GM12878 (cell line): ENCODE data around the gene GTF2H1. TPM values are rescaled to one million over a fixed set of nuclear protein-coding genes. Genes with fewer than 3 reads are reported as not detected.

Source experiments
- ATAC-seq: fragments of 200-7000 bp; cut with Tn5 transposase; 3 replicates; pipeline ENCODE4 v1.9.1; 2020; ENCODE audit warnings: mild to moderate bottlenecking, moderate library complexity
- BruUV-seq: library from RNA; stranded (reverse); fragments of 400-500 nt; replicated peaks from 2 replicates; lab custom pipeline; 2021; lab: Mats Ljungman, UMichigan
- CTCF ChIA-PET: fragments of 300-600 bp; sonication (Branson Sonifier 250); formaldehyde crosslinking; extraction: SDS; loops from one replicate; lab custom pipeline; 2021; ENCODE audit warnings: inconsistent platforms; lab: Yijun Ruan, JAX
- POLR2A ChIA-PET: fragments of 350-600 bp; formaldehyde crosslinking; extraction: SDS; loops from one replicate; lab custom pipeline; 2021; ENCODE audit warnings: inconsistent platforms; lab: Charles Lee
- RAD21 ChIA-PET: fragments of 300-600 bp; sonication (Branson Sonifier 250); formaldehyde crosslinking; loops from one replicate; lab custom pipeline; 2023; ENCODE audit warnings: antibody characterized with exemption; ENCODE audit not compliant: unreplicated experiment; lab: Charles Lee
- SMC1A ChIA-PET: fragments of 300-600 bp; sonication (Branson Sonifier 250); formaldehyde crosslinking; loops from one replicate; lab custom pipeline; 2023; ENCODE audit not compliant: unreplicated experiment, uncharacterized antibody; lab: Charles Lee
- DNase-seq: peaks from one replicate; pipeline ENCODE4 v3.0.0-alpha.2; 2011; ENCODE audit warnings: low read depth, low spot score
- FAIRE-seq: peaks from 3 replicates; lab custom pipeline; 2011; peaks lifted over from hg19 to GRCh38; lab: Jason Lieb, UNC
- H2AFZ ChIP-seq: 2 replicates; pipeline ENCODE4 v1.6.0; 2011; ENCODE audit warnings: low read depth, low read length, control low read depth; ENCODE audit not compliant: control insufficient read depth
- H3K27ac ChIP-seq: 2 replicates; pipeline ENCODE4 v1.5.1; 2011; ENCODE audit warnings: control low read depth; ENCODE audit not compliant: control insufficient read depth, insufficient read depth
- H3K27me3 ChIP-seq, 2 experiments: replicated peaks in 1 of 2; 2 replicates each; pipeline versions ENCODE4 v1.6.0 to v1.6.1; 2011; ENCODE audit warnings: low read length in 1 of 2; ENCODE audit not compliant: control insufficient read depth in 2 of 2, insufficient read depth in 2 of 2
- H3K36me3 ChIP-seq, 2 experiments: 2 replicates each; pipeline ENCODE4 v1.5.1; 2011; ENCODE audit warnings: low read length in 1 of 2; ENCODE audit not compliant: control insufficient read depth in 2 of 2, insufficient read depth in 2 of 2
- H3K4me1 ChIP-seq: 2 replicates; pipeline ENCODE4 v1.6.1; 2011; ENCODE audit warnings: mild to moderate bottlenecking, low read length, moderate library complexity, mixed read lengths; ENCODE audit not compliant: control insufficient read depth, insufficient read depth
- H3K4me2 ChIP-seq: 2 replicates; pipeline ENCODE4 v1.6.0; 2011; ENCODE audit warnings: control low read depth; ENCODE audit not compliant: control insufficient read depth, insufficient read depth
- H3K4me3 ChIP-seq: fragments of 200-600 bp; sonication (generic); 2 replicates; pipeline ENCODE4 v1.5.1; 2016
- H3K79me2 ChIP-seq: 2 replicates; pipeline ENCODE4 v1.6.0; 2011; ENCODE audit warnings: low read length; ENCODE audit not compliant: control insufficient read depth, insufficient read depth
- H3K9ac ChIP-seq: 2 replicates; pipeline ENCODE4 v1.8.0; 2011; ENCODE audit warnings: low read length, control low read depth, mixed read lengths; ENCODE audit not compliant: control insufficient read depth, insufficient read depth
- H3K9me3 ChIP-seq: replicated peaks from 3 replicates; pipeline ENCODE4 v1.5.1; 2011; ENCODE audit warnings: mild to moderate bottlenecking, low read length; ENCODE audit not compliant: control insufficient read depth, insufficient read depth
- H4K20me1 ChIP-seq: 2 replicates; pipeline ENCODE4 v1.6.0; 2011; ENCODE audit not compliant: control insufficient read depth, insufficient read depth
- MYB ChIP-seq: fragments of 150-350 bp; IDR thresholded peaks from 2 replicates; pipeline ENCODE4 v1.6.1; 2014; ENCODE audit warnings: mild to moderate bottlenecking, low read depth, low read length, borderline replicate concordance
- PAX5 ChIP-seq: IDR thresholded peaks from 2 replicates; pipeline ENCODE4 v1.6.1; 2011; ENCODE audit warnings: low read depth, low read length, borderline replicate concordance
- PML ChIP-seq: IDR thresholded peaks from 2 replicates; pipeline ENCODE4 v1.6.1; 2012; ENCODE audit warnings: low read length, inconsistent platforms
- POU2F2 ChIP-seq: IDR thresholded peaks from 3 replicates; pipeline ENCODE4 v1.6.1; 2011; ENCODE audit warnings: low read depth, mild to moderate bottlenecking, low read length, borderline replicate concordance
- RELA ChIP-seq: fragments of 450-650 bp; IDR thresholded peaks from 2 replicates; pipeline ENCODE4 v1.8.0; 2014; ENCODE audit warnings: borderline replicate concordance; ENCODE audit not compliant: partially characterized antibody
- WGBS: methylation state at CpG from one replicate; pipeline ENCODE4 v1.1.6; 2016; ENCODE audit warnings: low lambda C conversion rate; ENCODE audit not compliant: insufficient replicate concordance, insufficient coverage; ENCODE audit errors: missing lambda C conversion rate; 5-methylcytosine and 5-hydroxymethylcytosine counted together
- in situ Hi-C: fragments of 300-500 bp; cut with MboI; formaldehyde crosslinking; loops from 9 replicates; pipeline ENCODE4 v1.14.3; 2018; ENCODE audit warnings: mixed read lengths
- intact Hi-C: fragments of 100-400 bp; cut with micrococcal nuclease; formaldehyde crosslinking; loops from one replicate; pipeline ENCODE4 v1.14.2; 2022; ENCODE audit not compliant: unreplicated experiment
- polyA plus RNA-seq, 11 experiments: library from polyadenylated mRNA; depleted of rRNA in 4 of 11; unstranded in 6 of 11; stranded (reverse) in 5 of 11; fragments of >200 nt; fragmentation: Nextera tagmentation in 4 of 11; fragmentation: Illumina TruSeq in 1 of 11; extraction: Ambion mirVana in 4 of 11; extraction: Trizol in 1 of 11; gene quantifications; 1 replicate in 1 of 11; 2 replicates in 10 of 11; pipeline versions ENCODE4 v1.2.1 to v1.2.3, GENCODE V29; 2011 to 2016; ENCODE audit warnings: inconsistent platforms in 2 of 11, missing spikeins in 2 of 11, low read depth in 1 of 11
- total RNA-seq, 4 experiments: library from RNA; depleted of rRNA in 3 of 4; stranded (reverse); fragments of >200 nt in 3 of 4; fragmentation: Illumina TruSeq in 1 of 4; extraction: Trizol in 1 of 4; gene quantifications; 2 replicates each; pipeline versions ENCODE4 v1.2.1 to v1.2.3, GENCODE V29; 2013 to 2021

The GTF2H1 gene
- total and polyA plus RNA-seq, 10 of the 15 experiments (the other 5 are each of a cell fraction or from before 2014, with no cell fraction given): 36.7 to 68.8 (median 46.6) TPM

GRCh38 chr11:18314784-18315523 lies 7.4 kb upstream of the GTF2H1 start:
- 86% methylated on average over 9 of the region's 9 CpGs for WGBS
- ChIA-PET SMC1A (interaction anchor here (0.7 to 5.4 kb wide), 7 partner anchors 20 to 209 kb away, joined by 3 to 40 read pairs (median 4); no protein-coding TSS in a partner anchor), RAD21 (interaction anchor here (1.1 to 6.1 kb wide), 4 partner anchors 15 to 146 kb away, joined by 3 to 29 read pairs (median 4); no protein-coding TSS in a partner anchor), CTCF (interaction anchor here (0.6 to 2.9 kb wide), 8 partner anchors 9 to 199 kb away, joined by 3 to 25 read pairs (median 4); no protein-coding TSS in a partner anchor), POLR2A (interaction anchor here (1.0 to 1.3 kb wide), 3 partner anchors 11 to 16 kb away, joined by 3 to 8 read pairs (median 3); no protein-coding TSS in a partner anchor)
- Histone ChIP-seq H3K36me3 (peaks cover 2 to 20% of the 10 kb centered on the region in 2 experiments; a peak in 3 of 4 replicates), H2AFZ (no peak overlapping the region), H3K9ac (no peak overlapping the region), H3K9me3 (no peaks in the 10 kb centered on the region), H4K20me1 (no peaks in the 10 kb centered on the region), H3K27ac (no peak overlapping the region), H3K4me1 (peaks cover 22% of the 10 kb centered on the region), H3K4me2 (no peak overlapping the region), H3K27me3 (no peaks in the 10 kb centered on the region), H3K79me2 (peaks cover 64% of the 10 kb centered on the region), H3K4me3 (no peak overlapping the region)
- TF ChIP-seq POU2F2 (no peak), MYB (no peak), PML (no peak), RELA (no peak), PAX5 (no peak)
- in situ Hi-C loops: no loop called here
- ATAC-seq: no peak
- no TSS peak for BruUV-seq
- no peak for FAIRE-seq
- intact Hi-C loops: no loop called here
- no peak for DNase-seq
